ENCODE measurements around the gene SETBP1. TPM values are rescaled to one million over a fixed set of nuclear protein-coding genes. Genes with fewer than 3 reads are reported as not detected.

SETBP1 gene
- total RNA-seq, 1 experiment from 2014 or later, result 14.0 TPM

DNA sequence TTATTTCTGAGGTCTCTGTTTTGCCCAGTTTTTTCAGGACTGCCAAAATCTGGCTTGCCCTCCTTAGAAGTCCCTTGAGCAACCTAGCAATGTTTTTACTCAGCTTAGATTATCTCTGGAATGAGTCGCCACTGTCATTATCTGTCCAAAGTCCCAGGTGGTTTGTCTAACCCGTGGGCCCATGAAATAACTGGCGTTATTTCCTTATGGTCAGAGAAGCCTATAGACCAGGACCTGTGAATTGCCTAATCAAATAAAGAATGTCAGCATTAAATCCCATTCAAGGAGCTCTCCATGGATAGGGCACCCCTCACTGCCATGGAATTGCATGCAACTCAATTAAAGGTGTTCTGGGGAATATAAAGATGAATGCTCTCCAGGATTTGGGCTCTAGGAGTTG lies 373.9 kb downstream of the SETBP1 start:
- Histone ChIP-seq H3K27ac (ENCODE audit: low read depth, low read length, poor library complexity, severe bottlenecking) (no peak overlapping the region), H3K4me1 (ENCODE audit: insufficient read depth, low read length, poor library complexity, severe bottlenecking) (peaks cover 3% of the 10 kb centered on the region), H3K4me3 (ENCODE audit: low read depth, low read length, poor library complexity, severe bottlenecking) (no peak overlapping the region), H3K27me3 (replicated peaks; ENCODE audit: insufficient read depth, low read depth, low read length, poor library complexity) (no peaks in the 10 kb centered on the region), H3K9me3 (ENCODE audit: low read depth, low read length, poor library complexity, severe bottlenecking) (no peaks in the 10 kb centered on the region), H3K36me3 (ENCODE audit: insufficient read depth, low read length, poor library complexity, severe bottlenecking) (no peaks in the 10 kb centered on the region)
- ChIA-PET POLR2A (ENCODE audit: low non-redundant PET) (no interaction called here), CTCF (no interaction called here)
- no TSS peak for BruUV-seq (replicated peaks)
- DNase-seq (ENCODE audit: low spot score), result no peak
- intact Hi-C loops (cut with micrococcal nuclease; ENCODE audit: unreplicated experiment), result no loop called here
- TF ChIP-seq EZH2 (IDR thresholded peaks at IDR 0.05; ENCODE audit: borderline replicate concordance, low read depth, low read length, poor library complexity, severe bottlenecking), result no peak
- TF ChIP-seq, protein P1, sequence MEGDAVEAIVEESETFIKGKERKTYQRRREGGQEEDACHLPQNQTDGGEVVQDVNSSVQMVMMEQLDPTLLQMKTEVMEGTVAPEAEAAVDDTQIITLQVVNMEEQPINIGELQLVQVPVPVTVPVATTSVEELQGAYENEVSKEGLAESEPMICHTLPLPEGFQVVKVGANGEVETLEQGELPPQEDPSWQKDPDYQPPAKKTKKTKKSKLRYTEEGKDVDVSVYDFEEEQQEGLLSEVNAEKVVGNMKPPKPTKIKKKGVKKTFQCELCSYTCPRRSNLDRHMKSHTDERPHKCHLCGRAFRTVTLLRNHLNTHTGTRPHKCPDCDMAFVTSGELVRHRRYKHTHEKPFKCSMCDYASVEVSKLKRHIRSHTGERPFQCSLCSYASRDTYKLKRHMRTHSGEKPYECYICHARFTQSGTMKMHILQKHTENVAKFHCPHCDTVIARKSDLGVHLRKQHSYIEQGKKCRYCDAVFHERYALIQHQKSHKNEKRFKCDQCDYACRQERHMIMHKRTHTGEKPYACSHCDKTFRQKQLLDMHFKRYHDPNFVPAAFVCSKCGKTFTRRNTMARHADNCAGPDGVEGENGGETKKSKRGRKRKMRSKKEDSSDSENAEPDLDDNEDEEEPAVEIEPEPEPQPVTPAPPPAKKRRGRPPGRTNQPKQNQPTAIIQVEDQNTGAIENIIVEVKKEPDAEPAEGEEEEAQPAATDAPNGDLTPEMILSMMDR (conservative IDR thresholded peaks at IDR 0.05; ENCODE audit: low read depth, low read length), result no peak

DNA sequence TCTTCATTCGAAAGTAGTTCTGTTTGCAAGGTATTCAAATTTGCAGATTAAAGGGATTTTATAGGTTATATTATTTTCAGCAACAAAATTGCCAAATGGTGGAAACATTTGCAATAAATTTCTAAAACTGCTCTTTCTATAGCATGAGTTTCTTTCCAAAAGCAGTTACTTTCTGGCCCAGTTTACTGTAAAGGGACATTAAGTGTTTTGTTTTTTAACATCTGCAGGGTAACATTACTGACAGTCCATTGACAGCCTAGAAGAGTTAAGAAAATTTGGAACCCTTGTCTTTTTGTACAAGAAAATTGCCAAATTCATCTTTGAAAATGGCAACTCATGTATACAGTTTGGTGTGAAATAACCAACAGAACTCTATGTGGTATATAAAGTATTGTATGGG lies 375.1 kb downstream of the SETBP1 start:
- Histone ChIP-seq H3K4me1 (ENCODE audit: insufficient read depth, low read length, poor library complexity, severe bottlenecking) (peaks cover 3% of the 10 kb centered on the region), H3K4me3 (ENCODE audit: low read depth, low read length, poor library complexity, severe bottlenecking) (no peak overlapping the region), H3K9me3 (ENCODE audit: low read depth, low read length, poor library complexity, severe bottlenecking) (no peaks in the 10 kb centered on the region), H3K27me3 (replicated peaks; ENCODE audit: insufficient read depth, low read depth, low read length, poor library complexity) (no peaks in the 10 kb centered on the region), H3K36me3 (ENCODE audit: insufficient read depth, low read length, poor library complexity, severe bottlenecking) (no peaks in the 10 kb centered on the region), H3K27ac (ENCODE audit: low read depth, low read length, poor library complexity, severe bottlenecking) (no peak overlapping the region)
- intact Hi-C loops (cut with micrococcal nuclease; ENCODE audit: unreplicated experiment), result no loop called here
- POLR2A ChIA-PET (ENCODE audit: low non-redundant PET), result no interaction called here
- TF ChIP-seq EZH2 (IDR thresholded peaks at IDR 0.05; ENCODE audit: borderline replicate concordance, low read depth, low read length, poor library complexity, severe bottlenecking), result no peak
- TF ChIP-seq, protein P1 (conservative IDR thresholded peaks at IDR 0.05; ENCODE audit: low read depth, low read length), result no peak
- DNase-seq (ENCODE audit: low spot score), result no peak
- CTCF ChIA-PET, result no interaction called here
- no TSS peak for BruUV-seq (replicated peaks)

GRCh38 chr18:45056926-45057325 lies 376.2 kb downstream of the SETBP1 start:
- no peaks in the 10 kb centered on the region for H3K9me3 ChIP-seq (ENCODE audit: low read depth, low read length, poor library complexity, severe bottlenecking)
- H3K4me1 ChIP-seq (ENCODE audit: insufficient read depth, low read length, poor library complexity, severe bottlenecking), result peaks cover 3% of the 10 kb centered on the region
- H3K4me3 ChIP-seq (ENCODE audit: low read depth, low read length, poor library complexity, severe bottlenecking), result no peak overlapping the region
- no peak overlapping the region for H3K27ac ChIP-seq (ENCODE audit: low read depth, low read length, poor library complexity, severe bottlenecking)
- POLR2A ChIA-PET (ENCODE audit: low non-redundant PET), result no interaction called here
- H3K27me3 ChIP-seq (replicated peaks; ENCODE audit: insufficient read depth, low read depth, low read length, poor library complexity), result no peaks in the 10 kb centered on the region
- CTCF ChIA-PET, result interaction anchor here (0.6 kb wide), 1 partner anchor 10 kb away, joined by 3 read pairs; no protein-coding TSS in a partner anchor
- no peak for DNase-seq (ENCODE audit: low spot score)
- TF ChIP-seq EZH2 (IDR thresholded peaks at IDR 0.05; ENCODE audit: borderline replicate concordance, low read depth, low read length, poor library complexity, severe bottlenecking), result no peak
- TF ChIP-seq, protein P1 (conservative IDR thresholded peaks at IDR 0.05; ENCODE audit: low read depth, low read length), result no peak
- BruUV-seq (replicated peaks), result no TSS peak
- intact Hi-C loops (cut with micrococcal nuclease; ENCODE audit: unreplicated experiment), result no loop called here
- H3K36me3 ChIP-seq (ENCODE audit: insufficient read depth, low read length, poor library complexity, severe bottlenecking), result no peaks in the 10 kb centered on the region
